ENCODE results near the gene LRMDA.

Gene LRMDA

DNA sequence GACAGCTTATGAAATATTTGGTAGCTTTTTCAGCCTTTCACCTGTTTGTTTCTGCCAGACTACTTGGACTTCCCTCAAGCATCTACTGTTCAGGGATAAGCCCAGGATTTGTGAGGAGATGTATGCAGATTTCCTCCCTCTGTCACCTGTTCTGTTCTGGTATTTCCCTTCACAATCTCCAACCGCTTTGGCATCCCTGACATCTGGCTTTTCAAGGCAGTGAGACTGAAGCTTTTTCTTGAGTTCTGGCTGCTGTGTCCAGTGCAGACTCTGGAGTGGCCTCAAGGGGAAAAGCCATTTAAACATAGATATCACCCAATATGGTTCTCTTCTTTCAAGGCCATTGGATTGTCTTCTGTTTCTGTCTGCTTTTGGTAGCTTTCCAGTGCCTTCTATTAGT, 369.7 kb downstream of the LRMDA start:
- DNase-seq, result no peak

DNA sequence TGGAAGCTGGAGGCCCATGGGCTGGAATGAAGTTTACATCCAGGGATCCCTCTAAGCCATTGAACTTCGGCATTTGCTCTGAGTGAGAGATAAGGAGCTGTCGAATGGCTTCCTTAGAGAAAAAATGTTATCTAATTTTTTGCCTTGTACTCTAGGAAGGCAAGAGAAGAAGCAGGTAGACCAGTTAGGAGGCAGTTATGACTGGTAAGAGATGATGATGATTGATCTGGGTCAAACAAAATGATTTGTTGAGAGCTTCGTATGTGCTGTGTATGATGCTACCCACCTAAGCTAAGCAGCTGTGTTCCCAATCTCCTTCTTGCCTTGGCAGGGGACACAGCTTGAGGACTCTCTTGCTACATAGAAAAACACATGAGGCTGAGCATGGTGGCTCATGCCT, 370.2 kb downstream of the LRMDA start:
- DNase-seq, result no peak

DNA sequence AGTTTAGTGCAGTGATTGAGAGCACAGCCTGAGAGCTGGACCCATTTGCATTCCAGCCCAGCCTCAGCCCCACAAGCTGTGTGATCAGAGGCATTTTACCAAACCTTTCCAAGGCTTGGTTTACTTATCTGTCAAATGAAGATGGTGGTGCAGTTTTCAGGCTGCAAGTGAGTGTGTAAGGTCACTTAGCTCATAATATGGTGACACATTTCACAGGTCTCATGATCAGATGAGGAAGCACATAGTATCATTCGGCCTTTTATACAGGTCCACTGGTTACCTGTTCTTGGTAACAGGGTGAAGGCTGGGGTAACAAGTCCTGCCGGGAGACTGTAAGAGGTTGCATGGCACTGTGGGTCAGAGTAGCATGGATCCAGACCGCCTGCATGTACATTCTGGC, 371.7 kb downstream of the LRMDA start:
- DNase-seq, result no peak

DNA sequence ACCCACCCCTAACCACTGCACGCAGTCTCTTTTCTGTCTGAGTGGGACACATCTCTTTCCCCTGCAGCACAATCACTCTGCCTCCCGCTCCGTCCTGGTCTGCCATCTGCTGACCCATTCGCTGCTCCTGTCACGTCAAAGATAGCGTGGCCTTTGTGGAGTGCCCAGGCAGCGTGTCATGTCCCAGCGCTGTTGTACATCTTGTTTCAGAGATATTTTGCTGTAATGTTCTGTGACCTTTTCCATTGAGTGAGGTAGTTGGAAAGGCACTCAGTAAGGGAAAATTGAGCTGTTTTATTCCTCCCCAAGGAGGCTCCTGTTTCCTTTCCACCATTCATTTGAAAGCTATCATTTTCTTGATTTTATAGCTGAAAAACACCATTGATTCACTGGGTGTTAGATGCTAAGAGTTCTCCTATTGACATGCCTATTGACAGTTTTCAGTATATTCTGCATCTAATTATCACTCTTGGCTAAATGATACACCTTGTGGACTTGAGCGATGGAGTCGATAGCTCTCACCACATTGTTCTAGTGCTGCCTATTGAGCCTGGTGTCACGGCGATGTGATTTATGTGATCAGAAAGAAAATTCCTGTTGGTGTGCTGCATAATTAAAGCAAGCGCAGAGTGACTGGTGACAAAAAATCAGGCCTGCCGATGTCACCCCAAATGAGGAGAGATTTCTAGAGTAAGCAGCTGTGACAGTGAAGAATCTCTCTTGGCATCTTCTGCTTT, 372.6 kb downstream of the LRMDA start:
- DNase-seq, result no peak

DNA sequence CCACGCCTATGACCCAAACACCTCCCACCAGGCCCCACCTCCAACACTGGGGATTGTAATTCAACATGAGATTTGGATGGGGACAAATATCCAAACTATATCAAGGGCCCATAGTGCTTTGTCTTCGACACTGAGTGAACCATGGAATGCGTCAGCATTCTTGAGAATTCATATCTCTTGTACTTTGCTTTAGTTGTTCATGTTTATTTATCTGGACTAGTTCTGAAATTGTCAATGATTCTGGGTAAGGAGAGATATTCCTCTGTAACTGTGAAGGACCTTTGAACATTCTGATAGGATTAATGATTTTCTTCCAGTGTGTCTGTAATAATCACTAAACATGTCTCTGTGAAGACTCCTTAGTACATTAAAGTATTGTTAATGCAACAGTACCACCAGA, 374.8 kb downstream of the LRMDA start:
- no peak for DNase-seq

DNA sequence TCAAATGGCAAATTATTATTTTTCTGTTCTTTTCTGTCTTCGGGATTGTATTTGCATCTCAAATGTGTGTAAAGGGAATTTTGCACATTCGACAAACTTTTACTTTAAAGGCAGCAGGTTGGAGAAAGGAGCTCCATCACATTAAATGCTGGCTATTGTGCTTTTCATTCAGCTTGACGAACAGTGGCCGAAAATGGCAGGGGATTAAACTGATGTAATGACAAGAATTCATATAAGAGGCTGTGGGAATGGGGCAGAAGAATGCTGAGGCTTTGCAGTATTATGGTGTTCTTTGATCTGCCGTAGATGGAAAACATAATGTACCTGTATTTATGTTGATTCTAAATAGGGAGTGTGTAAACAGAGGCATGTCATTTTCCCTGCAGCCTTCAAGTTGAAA, 376.0 kb downstream of the LRMDA start:
- no peak for DNase-seq

DNA sequence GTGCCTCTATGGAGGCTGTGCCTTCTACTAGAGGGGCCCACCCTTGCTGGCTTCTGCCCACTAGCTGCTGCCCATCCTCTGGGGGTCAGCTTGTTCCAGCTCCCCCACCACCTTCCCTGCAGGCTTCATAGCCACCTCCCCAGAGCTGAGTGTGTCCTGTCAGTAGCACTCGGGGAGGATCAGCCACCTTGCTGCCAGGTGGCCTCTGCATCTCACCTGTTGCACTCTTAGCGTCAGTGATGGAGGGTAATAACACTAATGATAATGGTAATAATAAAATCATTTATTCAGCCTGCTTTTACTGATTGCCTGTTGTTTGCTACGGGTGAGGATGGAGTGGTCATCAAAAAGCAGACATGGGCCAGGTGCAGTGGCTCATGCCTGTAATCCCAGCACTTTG, 377.6 kb downstream of the LRMDA start:
- no peak for DNase-seq

DNA sequence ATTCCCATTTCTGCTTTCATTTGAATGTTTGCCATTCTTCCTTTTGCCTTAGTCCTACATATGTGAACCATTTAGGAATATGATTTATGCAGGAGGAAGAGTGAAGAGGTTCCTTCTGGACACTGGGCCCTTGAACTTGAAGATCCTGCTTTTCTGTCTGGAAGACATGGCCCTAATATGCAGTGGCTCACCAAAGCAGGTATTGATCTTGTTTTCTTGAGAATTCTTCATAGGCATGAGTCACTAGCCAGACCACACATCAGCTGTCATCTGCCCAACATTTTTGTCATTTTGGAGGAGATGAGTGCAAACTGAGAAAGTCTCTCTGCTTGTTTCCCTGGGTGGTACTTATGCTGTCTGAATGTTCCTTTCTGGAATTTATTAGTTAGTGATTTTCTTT, 382.6 kb downstream of the LRMDA start:
- no peak for DNase-seq

DNA sequence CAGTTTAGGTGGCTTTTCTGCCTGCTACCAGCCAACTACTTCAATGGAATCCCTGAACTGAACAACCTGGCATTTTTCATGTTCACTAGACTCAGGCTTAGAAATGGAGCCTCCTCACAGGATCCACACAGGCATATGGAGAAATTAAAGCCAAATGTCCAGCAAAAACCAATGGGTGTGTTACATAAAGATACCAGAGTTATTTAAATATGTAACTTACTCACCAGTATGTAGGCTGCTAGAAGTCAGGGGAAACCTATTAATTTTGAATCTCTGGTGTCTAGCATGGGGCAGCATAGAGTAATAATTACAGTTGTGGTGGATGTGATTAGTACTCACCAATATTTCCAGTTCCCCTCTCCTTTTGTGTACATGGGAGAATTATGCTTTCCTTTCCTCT, 383.6 kb downstream of the LRMDA start:
- no peak for DNase-seq

DNA sequence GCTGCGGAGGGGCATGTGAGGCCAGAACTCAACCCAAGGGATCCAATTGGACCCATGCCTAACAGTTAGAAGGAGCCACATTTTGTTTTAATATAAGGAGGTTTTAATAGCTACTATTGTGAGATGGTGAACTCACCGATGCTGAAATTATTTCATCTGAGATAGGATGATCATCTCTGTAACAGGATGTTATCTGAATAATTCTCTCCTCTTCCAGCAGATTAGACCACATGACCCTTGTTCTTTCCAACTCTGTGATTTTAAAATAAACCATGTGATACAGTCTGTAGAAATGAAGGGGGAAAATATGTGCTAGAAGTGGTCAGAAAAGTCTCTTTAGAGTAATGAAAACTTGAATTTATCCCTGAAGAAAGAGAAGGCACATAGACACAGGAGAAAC, 385.8 kb downstream of the LRMDA start:
- no peak for DNase-seq

DNA sequence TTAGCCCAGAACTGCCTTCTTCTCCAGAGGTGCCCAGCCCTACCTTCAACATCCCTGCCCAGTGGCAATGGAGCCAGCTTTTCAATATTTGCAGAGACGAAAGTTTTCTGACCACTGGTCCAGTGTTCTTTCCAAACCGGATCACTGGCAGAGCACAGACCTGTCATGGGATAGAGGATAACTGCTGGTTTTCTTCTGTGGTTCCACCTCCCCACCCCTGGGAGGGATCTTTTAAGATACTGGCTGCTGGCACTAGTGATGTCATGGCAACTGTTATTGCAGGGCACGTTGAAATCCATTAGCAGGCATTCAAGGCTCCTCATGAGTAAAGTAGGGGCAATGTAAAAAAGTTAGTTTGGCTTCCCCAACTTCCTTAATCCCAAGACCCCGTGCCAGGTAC, 387.1 kb downstream of the LRMDA start:
- no peak for DNase-seq

DNA sequence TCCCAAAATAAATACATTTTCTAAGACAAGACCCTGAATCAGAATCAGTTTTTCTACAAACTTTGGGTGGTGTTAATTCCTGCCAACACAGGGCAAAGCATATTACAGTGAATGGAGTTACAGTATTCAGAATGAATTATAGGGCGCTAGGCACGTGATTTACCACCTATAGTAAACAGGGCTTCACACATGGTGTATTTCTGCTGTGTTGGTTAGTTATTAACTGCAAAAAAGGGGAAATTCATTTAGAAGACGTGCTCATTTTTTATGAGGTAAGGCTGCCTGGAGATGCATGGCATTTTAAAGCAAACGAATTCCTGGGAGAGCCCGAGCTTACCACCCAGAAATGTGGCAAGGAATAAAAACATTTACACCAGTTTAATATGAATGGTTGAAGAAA, 393.8 kb downstream of the LRMDA start:
- no peak for DNase-seq

DNA sequence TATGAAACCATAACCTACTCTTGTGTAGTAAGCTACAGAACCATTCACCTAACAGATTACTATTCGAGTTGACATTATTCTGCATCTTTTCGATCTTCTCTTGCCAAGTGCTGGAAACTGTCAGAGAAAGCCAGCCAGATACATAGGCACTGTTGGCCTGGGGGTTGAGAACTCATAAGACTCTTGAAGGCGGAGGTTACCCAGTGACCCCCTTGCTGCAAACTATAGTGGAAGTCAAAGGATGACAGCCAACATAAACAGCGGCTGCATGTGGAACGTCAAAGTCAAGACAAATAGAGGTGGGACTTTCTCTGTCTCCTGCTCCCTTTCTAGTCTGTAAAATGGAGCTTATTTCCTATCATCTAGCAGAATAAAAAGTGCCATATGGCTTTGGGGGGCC, 394.2 kb downstream of the LRMDA start:
- DNase-seq, result no peak

DNA sequence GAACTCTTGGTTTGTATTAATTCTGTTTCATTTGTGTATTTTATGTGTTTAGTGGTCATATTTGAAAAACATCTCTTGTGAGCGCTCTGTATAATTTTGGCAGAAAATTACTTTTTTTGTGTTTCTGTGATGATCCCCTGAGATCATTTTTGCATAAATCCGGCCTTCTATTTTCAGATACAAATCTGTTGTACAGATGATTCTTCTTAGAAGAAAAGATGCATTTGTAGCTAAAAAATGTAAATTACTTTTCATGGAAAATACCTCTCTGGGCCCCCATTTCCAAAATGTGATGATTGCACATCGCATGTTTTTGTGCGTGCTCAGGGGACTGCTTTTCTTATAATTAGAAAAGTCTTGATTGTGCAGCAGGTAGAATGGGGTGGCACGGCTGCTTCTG, 395.4 kb downstream of the LRMDA start:
- DNase-seq, result no peak

DNA sequence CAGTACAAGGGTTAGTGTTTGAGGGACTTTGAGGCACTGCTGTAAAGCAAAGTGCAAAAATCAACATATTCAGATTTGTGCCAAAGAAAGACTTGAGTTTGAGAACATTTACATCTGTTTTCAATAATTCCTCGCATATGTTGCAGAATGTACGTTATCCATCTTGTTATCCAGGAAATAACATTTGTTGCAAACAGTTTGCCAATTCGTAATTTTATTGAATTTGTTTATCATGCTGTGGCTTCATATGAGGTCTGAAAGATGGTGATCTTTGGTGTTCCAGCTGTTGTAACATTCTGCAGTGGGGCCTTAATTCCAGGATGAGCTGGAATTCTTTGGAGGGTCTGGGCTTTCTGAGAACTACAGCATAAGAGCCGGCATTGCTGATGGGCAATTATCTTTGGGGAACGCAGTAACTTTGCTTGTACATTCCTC, 396.2 kb downstream of the LRMDA start:
- DNase-seq, result no peak

DNA sequence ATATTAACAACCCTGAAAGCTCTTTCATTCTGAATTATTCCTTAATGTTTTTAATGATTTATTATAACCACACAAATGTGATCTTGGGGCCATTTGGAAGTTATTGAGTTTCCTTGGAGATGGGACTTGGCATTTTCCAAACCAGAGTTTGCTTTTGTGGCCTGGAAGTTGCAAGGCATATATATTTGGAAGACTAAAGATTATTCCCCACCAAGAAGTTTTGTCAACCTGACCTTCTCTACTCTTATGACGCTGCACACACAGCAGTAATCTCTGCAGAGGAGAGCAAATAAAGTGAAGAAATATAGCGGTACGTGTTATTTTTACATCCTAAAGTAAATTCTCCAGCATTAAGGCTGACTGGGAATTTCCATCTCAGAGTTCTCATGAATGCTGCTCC, 397.0 kb downstream of the LRMDA start:
- no peak for DNase-seq

DNA sequence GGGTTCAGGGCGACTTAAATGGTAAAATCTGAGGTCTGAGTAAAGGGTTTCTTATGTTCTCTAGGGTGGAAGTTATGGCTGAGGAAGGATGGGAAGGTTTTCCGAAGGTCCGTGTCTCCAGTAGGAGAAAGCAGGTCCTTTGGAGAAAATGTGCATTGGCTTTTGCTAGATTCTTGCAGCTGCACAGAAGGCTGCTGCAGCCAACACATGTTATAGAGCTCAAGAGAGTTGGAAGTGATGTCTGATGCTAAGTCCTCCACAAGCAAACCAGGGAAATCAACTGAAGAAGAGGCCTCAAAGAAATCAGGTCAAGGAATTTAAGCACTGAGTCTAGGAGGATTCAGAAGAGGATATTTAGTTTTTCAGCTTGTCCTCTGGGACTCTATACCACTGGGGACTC, 404.6 kb downstream of the LRMDA start:
- DNase-seq, result no peak

DNA sequence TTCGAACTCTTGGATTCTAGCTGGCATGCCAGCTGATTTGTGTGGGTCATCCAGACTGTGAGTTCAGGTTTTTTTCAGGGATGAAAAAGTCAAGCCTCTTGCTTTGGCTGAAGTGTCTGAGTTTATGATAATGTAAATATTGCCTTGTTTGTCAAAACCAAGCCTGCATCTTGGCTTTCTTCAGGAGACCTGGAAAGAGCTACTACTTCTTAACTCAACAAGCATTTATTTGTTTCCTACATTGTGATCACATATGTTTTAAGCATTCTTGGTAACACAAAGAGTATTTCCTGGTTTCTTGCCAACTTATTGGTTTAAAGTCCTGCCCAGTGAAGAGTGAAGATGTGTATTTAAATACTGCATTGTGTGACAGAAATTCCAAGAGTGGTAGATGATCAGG, 407.1 kb downstream of the LRMDA start:
- DNase-seq, result no peak

DNA sequence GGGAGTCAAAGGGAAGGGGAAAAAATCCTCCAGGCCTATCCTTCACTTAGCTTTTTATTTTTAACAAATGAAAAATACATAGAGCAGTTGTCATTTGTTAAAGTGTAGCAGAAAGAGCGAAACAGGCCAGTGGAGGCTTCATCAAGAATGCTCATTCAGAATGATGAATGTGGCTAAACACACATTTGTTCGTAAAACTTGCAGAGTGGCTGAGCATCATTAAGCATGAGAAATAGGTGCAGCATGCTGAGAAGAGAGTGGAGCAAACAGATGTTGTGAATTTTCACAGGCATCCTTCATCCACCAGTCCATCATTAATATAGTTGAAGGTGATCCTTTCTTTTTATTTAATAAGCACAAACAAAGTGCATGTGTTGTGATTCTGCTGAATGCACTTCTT, 407.6 kb downstream of the LRMDA start:
- DNase-seq, result no peak

DNA sequence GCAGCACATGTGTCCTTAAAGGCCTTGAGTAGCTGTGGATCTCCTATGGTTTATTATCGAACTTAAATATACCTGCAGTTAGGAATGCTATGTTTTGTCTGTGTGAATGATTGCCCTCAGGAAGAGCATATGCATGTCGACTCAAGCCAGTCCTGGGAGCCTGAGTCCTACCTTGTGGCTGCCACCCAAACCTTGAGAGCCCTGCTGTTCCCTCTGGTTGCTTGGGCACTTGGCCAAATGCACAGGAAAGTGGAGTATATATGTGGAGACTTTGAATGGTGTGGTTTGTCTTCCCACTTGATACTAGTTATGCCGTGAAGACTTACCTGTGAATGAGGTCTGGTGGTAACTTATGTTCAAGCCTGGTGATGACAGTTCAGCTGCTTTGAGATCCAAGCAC, 409.8 kb downstream of the LRMDA start:
- DNase-seq, result peak; percentile 3

DNA sequence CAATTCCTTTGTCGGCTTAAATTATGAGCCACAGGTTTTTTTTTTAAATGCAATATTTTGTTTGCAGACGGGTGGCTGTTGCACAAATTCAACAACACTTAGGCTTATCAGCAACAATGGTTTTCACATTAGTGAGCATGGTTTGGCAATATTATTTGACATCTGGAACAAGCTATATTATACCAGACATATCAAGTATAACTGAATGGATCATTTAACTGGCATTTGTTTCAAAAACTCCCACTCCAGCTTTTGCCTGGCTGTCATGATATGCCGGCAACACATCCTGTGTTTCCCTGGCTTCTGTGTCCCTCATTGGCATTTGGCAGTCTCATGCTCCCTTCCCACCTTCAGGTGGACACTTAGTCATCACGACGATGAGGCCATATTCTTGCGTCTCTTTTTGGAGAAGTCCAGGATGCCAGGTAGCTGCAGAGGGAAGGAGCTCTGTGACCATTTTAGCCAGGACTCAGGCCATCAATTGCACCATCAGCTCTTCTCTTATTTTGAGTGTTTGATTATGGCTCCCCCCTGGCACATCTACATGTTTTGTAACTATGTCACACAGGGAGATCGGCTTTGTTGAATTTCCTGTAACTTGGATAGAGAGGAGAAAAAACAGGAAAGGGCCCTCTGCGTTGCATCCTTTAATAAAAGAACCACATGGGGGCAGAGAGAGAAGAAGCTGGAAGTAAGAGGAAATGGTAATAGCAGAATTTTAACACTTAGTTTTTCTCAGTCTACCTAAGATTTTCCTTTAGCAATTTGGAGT, 413.9 kb downstream of the LRMDA start:
- no peak for DNase-seq

DNA sequence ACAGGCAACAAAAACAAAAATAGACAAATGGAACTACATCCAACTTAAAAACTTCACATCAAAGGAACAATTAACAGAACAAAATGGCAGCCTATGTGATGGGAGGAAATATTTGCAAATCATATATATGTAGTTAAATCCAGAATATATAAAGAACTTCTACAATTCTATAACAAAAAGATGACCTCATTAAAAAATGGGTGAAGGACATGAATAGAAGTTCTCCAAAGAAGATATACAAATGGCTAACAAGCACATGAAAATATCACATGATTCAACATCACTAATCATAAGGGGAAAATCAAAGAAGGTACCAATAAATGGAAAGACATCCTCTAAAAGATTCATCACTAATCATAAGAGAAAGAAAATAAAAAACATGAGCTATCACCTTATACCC, 416.1 kb downstream of the LRMDA start:
- no peak for DNase-seq

DNA sequence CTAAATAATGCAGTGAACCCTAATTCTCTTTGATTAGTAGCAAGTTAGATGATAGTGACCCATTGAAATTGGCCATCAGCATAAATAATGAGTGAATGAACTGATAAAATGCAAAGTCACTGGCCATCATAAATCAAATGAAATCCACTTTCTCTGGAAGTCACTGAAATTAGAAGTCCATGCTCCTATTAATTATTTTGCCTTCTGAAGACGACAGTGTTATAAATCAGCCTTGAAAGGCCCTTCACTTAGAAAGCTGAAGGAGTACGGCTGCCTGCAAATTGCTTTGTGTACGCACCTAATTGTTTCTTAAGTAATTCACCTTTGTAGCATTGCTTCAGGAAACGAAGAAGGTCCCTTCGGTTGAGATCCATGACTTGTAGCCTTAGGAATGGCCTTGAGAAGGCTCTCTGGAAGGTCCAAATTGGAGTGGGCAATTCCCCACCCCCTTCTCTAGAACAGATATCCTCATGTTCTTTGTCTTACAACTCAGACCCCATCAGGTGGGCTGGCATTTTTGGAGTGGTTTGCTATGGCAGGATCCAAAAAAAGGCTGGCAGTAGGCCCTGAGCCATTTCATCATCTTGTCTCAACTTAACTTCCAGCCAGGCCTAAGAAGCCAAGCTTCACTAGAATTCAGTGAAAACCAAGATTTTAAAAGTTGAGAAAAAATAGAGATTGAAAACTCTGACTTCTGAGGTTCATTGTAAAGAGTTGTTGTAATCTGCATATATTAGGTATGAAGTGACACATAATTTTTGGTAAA, 420.3 kb downstream of the LRMDA start:
- no peak for DNase-seq
